Measurements from ENCODE around the gene TBX6. TPM values are rescaled to one million over a fixed set of nuclear protein-coding genes. Genes with fewer than 3 reads are reported as not detected.

TBX6 gene
- total RNA-seq, 1 experiment from 2014 or later, result 1.4 TPM

DNA sequence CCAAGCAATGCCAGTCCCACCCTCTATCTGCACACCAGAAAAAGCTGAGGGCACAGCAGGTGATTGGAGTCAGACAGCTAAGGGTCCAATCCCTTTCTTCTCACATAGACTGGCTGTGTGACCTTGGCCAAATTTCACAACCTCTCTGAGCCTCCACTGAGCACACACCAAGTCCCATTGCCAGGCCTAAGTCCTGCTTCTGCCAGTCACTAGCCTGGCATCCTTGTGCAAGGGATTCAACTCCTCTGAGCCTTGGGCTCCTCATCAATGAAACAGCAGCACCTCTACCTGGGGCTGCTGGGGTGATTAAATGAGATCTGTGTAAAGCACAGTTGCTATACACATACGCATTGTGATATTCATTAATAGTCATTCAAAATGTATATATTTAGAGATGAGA is 45.1 kb downstream of the TBX6 start:
- no peak overlapping the region for H3K4me3 ChIP-seq (replicated peaks in 1 of 2; ENCODE audit: low read depth in 1 of 2, low read length in 2 of 2)
- H4K20me1 ChIP-seq (ENCODE audit: insufficient read depth), result no peaks in the 10 kb centered on the region
- no peaks in the 10 kb centered on the region for H3K36me3 ChIP-seq (ENCODE audit: control insufficient read depth in 1 of 2, insufficient read depth in 2 of 2, low read length in 2 of 2)
- 0 out of 2 replicates have a peak overlapping the region, but pooled peaks have one; percentile 35 for H3K4me2 ChIP-seq (ENCODE audit: low read length)
- ChIA-PET POLR2A (no interaction called here), RAD21 (ENCODE audit: low non-redundant PET in 1 of 2, low total read pairs in 2 of 2, uncharacterized antibody in 2 of 2, unreplicated experiment in 2 of 2) (no interaction called here), CTCF (no interaction called here)
- no peak overlapping the region for H3K27ac ChIP-seq (ENCODE audit: low read depth, low read length)
- peaks cover 8 to 20% of the 10 kb centered on the region in 2 experiments; a peak in 3 of 4 replicates for H3K4me1 ChIP-seq (ENCODE audit: control insufficient read depth in 1 of 2, insufficient read depth in 2 of 2, low read length in 2 of 2)
- no peaks in the 10 kb centered on the region for H3K9me2 ChIP-seq (ENCODE audit: insufficient read depth)
- H3K9ac ChIP-seq (ENCODE audit: low read length), result no peak overlapping the region
- no peak overlapping the region for H2AFZ ChIP-seq (ENCODE audit: low read depth, low read length, poor library complexity, severe bottlenecking)
- DNase-seq (ENCODE audit: low read depth, low spot score) (no peak), ATAC-seq (no peak)
- intact Hi-C loops (cut with micrococcal nuclease), result no loop called here
- BruUV-seq (replicated peaks), result no TSS peak
- H3K27me3 ChIP-seq (ENCODE audit: insufficient read depth, low read length), result no peaks in the 10 kb centered on the region
- no peak for TF ChIP-seq SP1 (IDR thresholded peaks at IDR 0.05; ENCODE audit: low read depth)
- TF ChIP-seq, protein P1, sequence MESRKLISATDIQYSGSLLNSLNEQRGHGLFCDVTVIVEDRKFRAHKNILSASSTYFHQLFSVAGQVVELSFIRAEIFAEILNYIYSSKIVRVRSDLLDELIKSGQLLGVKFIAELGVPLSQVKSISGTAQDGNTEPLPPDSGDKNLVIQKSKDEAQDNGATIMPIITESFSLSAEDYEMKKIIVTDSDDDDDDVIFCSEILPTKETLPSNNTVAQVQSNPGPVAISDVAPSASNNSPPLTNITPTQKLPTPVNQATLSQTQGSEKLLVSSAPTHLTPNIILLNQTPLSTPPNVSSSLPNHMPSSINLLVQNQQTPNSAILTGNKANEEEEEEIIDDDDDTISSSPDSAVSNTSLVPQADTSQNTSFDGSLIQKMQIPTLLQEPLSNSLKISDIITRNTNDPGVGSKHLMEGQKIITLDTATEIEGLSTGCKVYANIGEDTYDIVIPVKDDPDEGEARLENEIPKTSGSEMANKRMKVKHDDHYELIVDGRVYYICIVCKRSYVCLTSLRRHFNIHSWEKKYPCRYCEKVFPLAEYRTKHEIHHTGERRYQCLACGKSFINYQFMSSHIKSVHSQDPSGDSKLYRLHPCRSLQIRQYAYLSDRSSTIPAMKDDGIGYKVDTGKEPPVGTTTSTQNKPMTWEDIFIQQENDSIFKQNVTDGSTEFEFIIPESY (IDR thresholded peaks at IDR 0.05; ENCODE audit: extremely low read depth, insufficient replicate concordance, low read length), result no peak
- TF ChIP-seq, protein P2, sequence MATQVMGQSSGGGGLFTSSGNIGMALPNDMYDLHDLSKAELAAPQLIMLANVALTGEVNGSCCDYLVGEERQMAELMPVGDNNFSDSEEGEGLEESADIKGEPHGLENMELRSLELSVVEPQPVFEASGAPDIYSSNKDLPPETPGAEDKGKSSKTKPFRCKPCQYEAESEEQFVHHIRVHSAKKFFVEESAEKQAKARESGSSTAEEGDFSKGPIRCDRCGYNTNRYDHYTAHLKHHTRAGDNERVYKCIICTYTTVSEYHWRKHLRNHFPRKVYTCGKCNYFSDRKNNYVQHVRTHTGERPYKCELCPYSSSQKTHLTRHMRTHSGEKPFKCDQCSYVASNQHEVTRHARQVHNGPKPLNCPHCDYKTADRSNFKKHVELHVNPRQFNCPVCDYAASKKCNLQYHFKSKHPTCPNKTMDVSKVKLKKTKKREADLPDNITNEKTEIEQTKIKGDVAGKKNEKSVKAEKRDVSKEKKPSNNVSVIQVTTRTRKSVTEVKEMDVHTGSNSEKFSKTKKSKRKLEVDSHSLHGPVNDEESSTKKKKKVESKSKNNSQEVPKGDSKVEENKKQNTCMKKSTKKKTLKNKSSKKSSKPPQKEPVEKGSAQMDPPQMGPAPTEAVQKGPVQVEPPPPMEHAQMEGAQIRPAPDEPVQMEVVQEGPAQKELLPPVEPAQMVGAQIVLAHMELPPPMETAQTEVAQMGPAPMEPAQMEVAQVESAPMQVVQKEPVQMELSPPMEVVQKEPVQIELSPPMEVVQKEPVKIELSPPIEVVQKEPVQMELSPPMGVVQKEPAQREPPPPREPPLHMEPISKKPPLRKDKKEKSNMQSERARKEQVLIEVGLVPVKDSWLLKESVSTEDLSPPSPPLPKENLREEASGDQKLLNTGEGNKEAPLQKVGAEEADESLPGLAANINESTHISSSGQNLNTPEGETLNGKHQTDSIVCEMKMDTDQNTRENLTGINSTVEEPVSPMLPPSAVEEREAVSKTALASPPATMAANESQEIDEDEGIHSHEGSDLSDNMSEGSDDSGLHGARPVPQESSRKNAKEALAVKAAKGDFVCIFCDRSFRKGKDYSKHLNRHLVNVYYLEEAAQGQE (IDR thresholded peaks at IDR 0.05; ENCODE audit: low read depth), result no peak
- TF ChIP-seq POLR2AphosphoS5 (IDR thresholded peaks at IDR 0.05; ENCODE audit: low read depth, low read length), result no peak
- no peak for TF ChIP-seq SIN3A (IDR thresholded peaks at IDR 0.05; ENCODE audit: low read depth)
- TF ChIP-seq, protein P3, sequence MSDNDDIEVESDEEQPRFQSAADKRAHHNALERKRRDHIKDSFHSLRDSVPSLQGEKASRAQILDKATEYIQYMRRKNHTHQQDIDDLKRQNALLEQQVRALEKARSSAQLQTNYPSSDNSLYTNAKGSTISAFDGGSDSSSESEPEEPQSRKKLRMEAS (IDR thresholded peaks at IDR 0.05), result no peak
- TF ChIP-seq ZFX (IDR thresholded peaks at IDR 0.05), result no peak
- TF ChIP-seq ZNF274 (IDR thresholded peaks at IDR 0.05; ENCODE audit: low read depth, low read length), result no peak
- no peak for TF ChIP-seq POLR2A (IDR thresholded peaks at IDR 0.05; ENCODE audit: borderline replicate concordance, extremely low read depth, insufficient read depth, insufficient read length)
- TF ChIP-seq EZH2phosphoT487 (IDR thresholded peaks at IDR 0.05; ENCODE audit: borderline replicate concordance), result no peak
- TF ChIP-seq, protein P4, sequence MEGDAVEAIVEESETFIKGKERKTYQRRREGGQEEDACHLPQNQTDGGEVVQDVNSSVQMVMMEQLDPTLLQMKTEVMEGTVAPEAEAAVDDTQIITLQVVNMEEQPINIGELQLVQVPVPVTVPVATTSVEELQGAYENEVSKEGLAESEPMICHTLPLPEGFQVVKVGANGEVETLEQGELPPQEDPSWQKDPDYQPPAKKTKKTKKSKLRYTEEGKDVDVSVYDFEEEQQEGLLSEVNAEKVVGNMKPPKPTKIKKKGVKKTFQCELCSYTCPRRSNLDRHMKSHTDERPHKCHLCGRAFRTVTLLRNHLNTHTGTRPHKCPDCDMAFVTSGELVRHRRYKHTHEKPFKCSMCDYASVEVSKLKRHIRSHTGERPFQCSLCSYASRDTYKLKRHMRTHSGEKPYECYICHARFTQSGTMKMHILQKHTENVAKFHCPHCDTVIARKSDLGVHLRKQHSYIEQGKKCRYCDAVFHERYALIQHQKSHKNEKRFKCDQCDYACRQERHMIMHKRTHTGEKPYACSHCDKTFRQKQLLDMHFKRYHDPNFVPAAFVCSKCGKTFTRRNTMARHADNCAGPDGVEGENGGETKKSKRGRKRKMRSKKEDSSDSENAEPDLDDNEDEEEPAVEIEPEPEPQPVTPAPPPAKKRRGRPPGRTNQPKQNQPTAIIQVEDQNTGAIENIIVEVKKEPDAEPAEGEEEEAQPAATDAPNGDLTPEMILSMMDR (IDR thresholded peaks at IDR 0.05 in 2 of 3, conservative IDR thresholded peaks at IDR 0.05 in 1 of 3; ENCODE audit: borderline replicate concordance in 1 of 3, insufficient read depth in 1 of 3, low read depth in 2 of 3, low read length in 2 of 3), result no peak
- no peak for TF ChIP-seq EZH2 (IDR thresholded peaks at IDR 0.05)
- TF ChIP-seq ELF1 (IDR thresholded peaks at IDR 0.05; ENCODE audit: borderline replicate concordance, low read depth), result no peak
- TF ChIP-seq, protein P5, sequence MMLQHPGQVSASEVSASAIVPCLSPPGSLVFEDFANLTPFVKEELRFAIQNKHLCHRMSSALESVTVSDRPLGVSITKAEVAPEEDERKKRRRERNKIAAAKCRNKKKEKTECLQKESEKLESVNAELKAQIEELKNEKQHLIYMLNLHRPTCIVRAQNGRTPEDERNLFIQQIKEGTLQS (IDR thresholded peaks at IDR 0.05), result no peak
- no peak for TF ChIP-seq RAD21 (IDR thresholded peaks at IDR 0.05; ENCODE audit: low read depth)
- no peak for TF ChIP-seq EGR1 (IDR thresholded peaks at IDR 0.05; ENCODE audit: low read depth)
- H3K79me2 ChIP-seq (ENCODE audit: insufficient read depth, low read length), result no peaks in the 10 kb centered on the region
- no peaks in the 10 kb centered on the region for H3K9me3 ChIP-seq (ENCODE audit: control insufficient read depth in 1 of 2, insufficient read depth in 1 of 2, low read depth in 1 of 2, low read length in 2 of 2)

All from HCT116 (cell line).